Prostate gland (tissue), 2 donors: ENCODE results near the gene GRK1. TPM values are rescaled to one million over a fixed set of nuclear protein-coding genes. Genes with fewer than 3 reads are reported as not detected.

Experiments used
- DNase-seq: peaks from one replicate; pipeline ENCODE4 v3.0.0-alpha.2; 2019; ENCODE audit warnings: low spot score
- H3K27ac ChIP-seq, 2 donors: fragments of 200-600 bp; sonication (generic); 2 replicates each; pipeline ENCODE4 v1.5.1; 2017 to 2019
- H3K27me3 ChIP-seq: fragments of 200-600 bp; sonication (generic); replicated peaks from 2 replicates; pipeline ENCODE4 v1.5.1; 2019; ENCODE audit not compliant: insufficient read depth
- H3K36me3 ChIP-seq, 2 donors: fragments of 200-600 bp; sonication (generic); 1 replicate in 1 of 2; 2 replicates in 1 of 2; pipeline versions ENCODE4 v1.5.1 to v1.8.1; 2017 to 2019
- H3K4me1 ChIP-seq: fragments of 200-600 bp; sonication (generic); replicated peaks from 2 replicates; pipeline ENCODE4 v1.5.1; 2019
- H3K4me3 ChIP-seq, 2 donors: fragments of 200-600 bp; sonication (generic); 2 replicates each; pipeline ENCODE4 v1.5.1; 2017 to 2019
- H3K9me3 ChIP-seq: fragments of 200-600 bp; sonication (generic); 2 replicates; pipeline ENCODE4 v1.5.1; 2017
- CTCF ChIP-seq, 4 experiments: fragments of 200-600 bp in 2 of 4; fragments of 450-650 bp in 2 of 4; sonication (generic) in 2 of 4; IDR thresholded peaks; 1 replicate in 3 of 4; 2 replicates in 1 of 4; pipeline ENCODE4 v1.5.1; 2016 to 2019; ENCODE audit warnings: antibody characterized with exemption in 4 of 4, mild to moderate bottlenecking in 2 of 4, moderate library complexity in 2 of 4
- POLR2A ChIP-seq: fragments of 450-650 bp; IDR thresholded peaks from one replicate; pipeline ENCODE4 v1.6.1; 2016; ENCODE audit warnings: antibody characterized with exemption, mild to moderate bottlenecking
- POLR2AphosphoS5 ChIP-seq: sonication (generic); formaldehyde crosslinking; IDR thresholded peaks from one replicate; pipeline ENCODE4 v1.6.1; 2017; ENCODE audit warnings: antibody characterized with exemption
- WGBS: methylation state at CpG from one replicate; pipeline ENCODE4 v1.1.5; 2018; 5-methylcytosine and 5-hydroxymethylcytosine counted together
- intact Hi-C: fragments of 100-400 bp; cut with DNase I; formaldehyde crosslinking; loops from one replicate; pipeline ENCODE4 v1.14.2; 2022
- total RNA-seq, 2 donors: library from RNA; depleted of rRNA; stranded (reverse); fragments of >200 nt; gene quantifications; one replicate each; pipeline ENCODE4 v1.1.0, GENCODE V29; 2016

Gene GRK1
- total RNA-seq, 2 donors from 2014 or later: 0.23 TPM; not detected in 1

GRCh38 chr13:113635709-113636108, 31.3 kb upstream of the GRK1 start:
- no peak for DNase-seq
- H3K36me3 ChIP-seq: peaks cover 0 to 6% of the 10 kb centered on the region in 2 donors
- intact Hi-C loops: no loop called here

GRCh38 chr13:113636266-113636963, 30.6 kb upstream of the GRK1 start:
- 94% methylated on average over 24 of the region's 24 CpGs for WGBS
- no peak for DNase-seq

More at GRCh38 chr13:113635709-113636108, 31.3 kb upstream of the GRK1 start:
- TF ChIP-seq POLR2A (no peak), CTCF (IDR thresholded peaks at IDR 0.05) (no peak), POLR2AphosphoS5 (no peak)
- no peaks in the 10 kb centered on the region for H3K4me1 ChIP-seq
- no peak overlapping the region for H3K27ac ChIP-seq
- H3K9me3 ChIP-seq: no peaks in the 10 kb centered on the region
- no peak overlapping the region for H3K4me3 ChIP-seq
- H3K27me3 ChIP-seq: no peaks in the 10 kb centered on the region
- 96% methylated on average over 25 of the region's 25 CpGs for WGBS

GRCh38 chr13:113637262-113638160, 29.5 kb upstream of the GRK1 start:
- Histone ChIP-seq H3K36me3 (peaks cover 0 to 6% of the 10 kb centered on the region in 2 donors), H3K4me1 (peaks cover 2% of the 10 kb centered on the region), H3K4me3 (no peak overlapping the region), H3K27me3 (no peaks in the 10 kb centered on the region), H3K9me3 (no peaks in the 10 kb centered on the region), H3K27ac (no peak overlapping the region)
- intact Hi-C loops: no loop called here
- no peak for TF ChIP-seq CTCF (IDR thresholded peaks at IDR 0.05)
- TF ChIP-seq POLR2AphosphoS5: no peak
- no peak for TF ChIP-seq POLR2A
- 93% methylated on average over 30 of the region's 30 CpGs for WGBS
- DNase-seq: no peak

More at GRCh38 chr13:113636266-113636963, 30.6 kb upstream of the GRK1 start:
- Histone ChIP-seq H3K4me3 (no peak overlapping the region), H3K27me3 (no peaks in the 10 kb centered on the region), H3K36me3 (peaks cover 0 to 6% of the 10 kb centered on the region in 2 donors), H3K9me3 (no peaks in the 10 kb centered on the region), H3K4me1 (peaks cover 1% of the 10 kb centered on the region), H3K27ac (no peak overlapping the region)
- TF ChIP-seq POLR2A: no peak
- TF ChIP-seq POLR2AphosphoS5: no peak
- no peak for TF ChIP-seq CTCF (IDR thresholded peaks at IDR 0.05)
- intact Hi-C loops: no loop called here

GRCh38 chr13:113638173-113638746, 28.8 kb upstream of the GRK1 start:
- Histone ChIP-seq H3K9me3 (no peaks in the 10 kb centered on the region), H3K4me1 (peaks cover 2% of the 10 kb centered on the region), H3K36me3 (peaks cover 0 to 6% of the 10 kb centered on the region in 2 donors), H3K4me3 (no peak overlapping the region), H3K27me3 (no peaks in the 10 kb centered on the region), H3K27ac (no peak overlapping the region)
- WGBS: 97% methylated on average over 37 of the region's 37 CpGs
- intact Hi-C loops: no loop called here
- no peak for DNase-seq
- TF ChIP-seq POLR2AphosphoS5: no peak
- no peak for TF ChIP-seq POLR2A
- TF ChIP-seq CTCF (IDR thresholded peaks at IDR 0.05): no peak
